CD14-positive monocyte (primary cell): ENCODE results near the gene HMGN1. TPM values are rescaled to one million over a fixed set of nuclear protein-coding genes. Genes with fewer than 3 reads are reported as not detected.

Experiments used
- DNase-seq, 3 donors: peaks; one replicate each; pipeline ENCODE4 v3.0.0-alpha.2; 2011 to 2022
- H2AFZ ChIP-seq: 2 replicates; pipeline ENCODE4 v1.6.0; 2012; ENCODE audit warnings: mild to moderate bottlenecking, low read depth, low read length, inconsistent platforms; ENCODE audit not compliant: insufficient read depth, poor library complexity, severe bottlenecking
- H3K27ac ChIP-seq, 2 donors: 1 replicate in 1 of 2; 2 replicates in 1 of 2; pipeline ENCODE4 v1.5.1; 2012 to 2013; ENCODE audit warnings: low read length in 2 of 2, control low read depth in 1 of 2, inconsistent platforms in 1 of 2, low read depth in 1 of 2, mild to moderate bottlenecking in 1 of 2
- H3K27me3 ChIP-seq, 2 donors: one replicate each; pipeline versions ENCODE4 v1.6.0 to v1.6.1; 2011 to 2013; ENCODE audit warnings: low read length in 2 of 2; ENCODE audit not compliant: control insufficient read depth in 2 of 2, insufficient read depth in 2 of 2
- H3K36me3 ChIP-seq, 2 donors: replicated peaks in 1 of 2; 1 replicate in 1 of 2; 2 replicates in 1 of 2; pipeline versions ENCODE4 v1.5.1 to v1.6.1; 2012 to 2013; ENCODE audit warnings: low read length in 2 of 2, control low read depth in 1 of 2, inconsistent platforms in 1 of 2, mild to moderate bottlenecking in 1 of 2; ENCODE audit not compliant: insufficient read depth in 2 of 2, control insufficient read depth in 1 of 2
- H3K4me1 ChIP-seq, 2 donors: 1 replicate in 1 of 2; 2 replicates in 1 of 2; pipeline versions ENCODE4 v1.5.1 to v1.6.1; 2012 to 2013; ENCODE audit warnings: low read length in 2 of 2, control low read depth in 1 of 2, inconsistent platforms in 1 of 2, mild to moderate bottlenecking in 1 of 2, moderate library complexity in 1 of 2; ENCODE audit not compliant: insufficient read depth in 2 of 2, control insufficient read depth in 1 of 2
- H3K4me2 ChIP-seq: replicated peaks from 2 replicates; pipeline ENCODE3; 2012; ENCODE audit warnings: low read length, moderate library complexity, mild to moderate bottlenecking; ENCODE audit not compliant: poor library complexity, severe bottlenecking; ENCODE audit errors: extremely low read depth
- H3K4me3 ChIP-seq, 3 experiments: fragments of 200-600 bp in 1 of 3; sonication (generic) in 1 of 3; replicated peaks in 1 of 3; 1 replicate in 2 of 3; 2 replicates in 1 of 3; pipeline ENCODE4 v1.5.1; 2011 to 2013; ENCODE audit warnings: low read length in 3 of 3, mild to moderate bottlenecking in 3 of 3, control low read depth in 2 of 3, low read depth in 2 of 3, inconsistent platforms in 1 of 3, moderate library complexity in 1 of 3
- H3K79me2 ChIP-seq: 2 replicates; pipeline ENCODE4 v1.6.0; 2012; ENCODE audit warnings: mild to moderate bottlenecking, control low read depth, inconsistent platforms, low read length, moderate library complexity; ENCODE audit not compliant: insufficient read depth
- H3K9ac ChIP-seq: 2 replicates; pipeline ENCODE4 v1.6.0; 2017; ENCODE audit warnings: low read length, mild to moderate bottlenecking; ENCODE audit not compliant: insufficient read depth, poor library complexity, severe bottlenecking
- H3K9me3 ChIP-seq, 2 donors: replicated peaks in 1 of 2; 1 replicate in 1 of 2; 2 replicates in 1 of 2; pipeline versions ENCODE4 v1.5.1 to v1.6.1; 2012 to 2013; ENCODE audit warnings: low read length in 2 of 2, control low read depth in 1 of 2; ENCODE audit not compliant: control insufficient read depth in 1 of 2, insufficient read depth in 1 of 2
- H4K20me1 ChIP-seq: 2 replicates; pipeline ENCODE4 v1.6.0; 2012; ENCODE audit warnings: mild to moderate bottlenecking, low read length, control low read depth, moderate library complexity; ENCODE audit not compliant: insufficient read depth
- H3K27ac Mint-ChIP-seq, 7 donors: one replicate each; pipeline ENCODE4 v1.8.0; 2020; ENCODE audit warnings: mild to moderate bottlenecking in 7 of 7, mixed read lengths in 7 of 7, moderate library complexity in 6 of 7, inconsistent platforms in 2 of 7
- H3K27me3 Mint-ChIP-seq, 3 donors: one replicate each; pipeline ENCODE4 v1.8.0; 2021 to 2022; ENCODE audit warnings: low read depth in 3 of 3, mild to moderate bottlenecking in 3 of 3, mixed read lengths in 3 of 3, moderate library complexity in 3 of 3, inconsistent platforms in 1 of 3
- H3K36me3 Mint-ChIP-seq, 2 donors: one replicate each; pipeline ENCODE4 v1.8.0; 2020; ENCODE audit warnings: mixed read lengths in 2 of 2, inconsistent platforms in 1 of 2, mild to moderate bottlenecking in 1 of 2
- H3K4me1 Mint-ChIP-seq: one replicate; pipeline ENCODE4 v1.8.0; 2020; ENCODE audit warnings: mild to moderate bottlenecking, mixed read lengths
- H3K4me3 Mint-ChIP-seq, 2 donors: one replicate each; pipeline ENCODE4 v1.8.0; 2020; ENCODE audit warnings: mild to moderate bottlenecking in 2 of 2, mixed read lengths in 2 of 2, moderate library complexity in 1 of 2
- H3K9me3 Mint-ChIP-seq, 7 donors: one replicate each; pipeline ENCODE4 v1.8.0; 2020 to 2022; ENCODE audit warnings: mixed read lengths in 7 of 7, mild to moderate bottlenecking in 6 of 7, moderate library complexity in 6 of 7, inconsistent platforms in 2 of 7
- WGBS: methylation state at CpG from one replicate; pipeline ENCODE4 v1.1.5; 2013; ENCODE audit warnings: missing lambda C conversion rate; ENCODE audit not compliant: insufficient coverage; 5-methylcytosine and 5-hydroxymethylcytosine counted together
- intact Hi-C, 2 donors: fragments of 100-400 bp; cut with micrococcal nuclease; formaldehyde crosslinking; loops; one replicate each; pipeline versions ENCODE4 v1.15.0 to v1.15.1; 2023
- polyA minus RNA-seq: library from RNA; depleted of rRNA, polyadenylated mRNA; stranded (reverse); fragments of >200 nt; gene quantifications from 2 replicates; pipeline ENCODE4 v1.2.3, GENCODE V29; 2012
- polyA plus RNA-seq, 3 donors: library from polyadenylated mRNA; depleted of rRNA in 1 of 3; unstranded in 2 of 3; stranded (reverse) in 1 of 3; fragments of 300-500 nt in 2 of 3; fragments of >200 nt in 1 of 3; fragmentation: Illumina TruSeq in 2 of 3; gene quantifications; 1 replicate in 2 of 3; 2 replicates in 1 of 3; pipeline ENCODE4 v1.2.3, GENCODE V29; 2012 to 2021
- total RNA-seq, 12 experiments: library from RNA in 1 of 12; stranded (reverse) in 1 of 12; fragments of 120-200 nt in 1 of 12; gene quantifications; one replicate each; pipeline ENCODE4 v1.2.4 and lab custom pipeline; 2013 to 2026; ENCODE audit warnings: mixed read lengths in 6 of 12, inconsistent platforms in 1 of 12
- TF ChIP-seq, protein P1 (sequence below): fragments of 200-600 bp; IDR thresholded peaks from one replicate; pipeline ENCODE4 v1.8.0; 2022; ENCODE audit warnings: antibody characterized with exemption, mild to moderate bottlenecking

The HMGN1 gene, protein sequence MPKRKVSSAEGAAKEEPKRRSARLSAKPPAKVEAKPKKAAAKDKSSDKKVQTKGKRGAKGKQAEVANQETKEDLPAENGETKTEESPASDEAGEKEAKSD
- total RNA-seq (2013) = 91.7 TPM
- polyA plus RNA-seq (10 to 100 TPM; 59.8 to 74.7 (median 72.7) TPM), polyA minus RNA-seq (18.7 and 29.0 TPM in 2 replicates), total RNA-seq (lab: John Stamatoyannopoulos, UW) (16.5 to 97.8 (median 63.4) reads per million in 11 experiments)

DNA sequence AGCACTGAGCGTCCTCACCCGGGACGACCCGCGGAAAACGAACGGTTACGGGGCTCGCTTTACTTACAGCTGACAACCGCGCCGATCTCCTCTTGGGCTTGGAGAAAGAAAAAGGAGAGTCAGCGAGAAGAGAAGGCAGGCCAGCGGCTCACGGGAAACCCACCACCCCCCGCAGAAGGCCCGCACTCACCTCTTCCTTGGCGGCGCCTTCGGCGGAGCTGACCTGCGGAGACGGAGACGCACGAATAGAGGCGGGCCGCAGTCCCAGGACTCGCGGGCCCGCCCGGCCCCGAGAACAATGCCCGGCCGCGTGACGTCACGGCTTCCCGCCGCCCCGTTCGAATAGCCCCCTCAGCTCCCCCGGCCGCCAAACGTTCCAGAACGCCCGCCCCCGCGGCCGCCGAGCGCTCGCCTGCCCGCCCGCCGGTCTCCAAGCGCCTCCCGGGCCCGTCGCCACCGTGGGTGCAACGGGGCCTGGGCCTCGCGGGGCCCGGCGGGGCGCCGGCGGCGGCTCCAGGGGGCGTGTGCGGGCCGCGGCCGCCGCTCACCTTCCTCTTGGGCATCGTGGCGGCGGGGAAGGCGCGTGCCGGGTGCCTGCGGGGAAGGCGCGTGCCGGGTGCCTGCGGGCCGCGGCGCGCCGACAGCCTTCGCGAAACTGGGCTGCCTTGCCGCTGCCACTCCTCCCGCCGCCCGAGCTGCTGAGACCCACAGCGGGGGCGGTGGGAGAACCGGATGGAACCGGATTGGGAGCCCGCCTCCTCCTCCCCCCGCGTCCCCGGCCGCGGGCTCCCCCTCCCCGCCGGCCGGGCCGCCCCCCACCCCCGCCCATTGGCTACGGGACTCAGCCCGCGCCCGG is at the start of gene HMGN1:
Gene HMGN1 (minus strand): TSS at position 734 of the 856 bp plus-strand sequence. CDS start 171 bp downstream, at position 563.
- no peaks in the 10 kb centered on the region for H3K9me3 ChIP-seq
- peaks cover 33% of the 10 kb centered on the region for H3K4me1 Mint-ChIP-seq
- H3K27ac ChIP-seq = peak within 1 kb of the TSS; percentile 88 to 93
- H3K27ac Mint-ChIP-seq = peak within 1 kb of the TSS; percentile 95 to 98 (median 98)
- TF ChIP-seq, protein P1, sequence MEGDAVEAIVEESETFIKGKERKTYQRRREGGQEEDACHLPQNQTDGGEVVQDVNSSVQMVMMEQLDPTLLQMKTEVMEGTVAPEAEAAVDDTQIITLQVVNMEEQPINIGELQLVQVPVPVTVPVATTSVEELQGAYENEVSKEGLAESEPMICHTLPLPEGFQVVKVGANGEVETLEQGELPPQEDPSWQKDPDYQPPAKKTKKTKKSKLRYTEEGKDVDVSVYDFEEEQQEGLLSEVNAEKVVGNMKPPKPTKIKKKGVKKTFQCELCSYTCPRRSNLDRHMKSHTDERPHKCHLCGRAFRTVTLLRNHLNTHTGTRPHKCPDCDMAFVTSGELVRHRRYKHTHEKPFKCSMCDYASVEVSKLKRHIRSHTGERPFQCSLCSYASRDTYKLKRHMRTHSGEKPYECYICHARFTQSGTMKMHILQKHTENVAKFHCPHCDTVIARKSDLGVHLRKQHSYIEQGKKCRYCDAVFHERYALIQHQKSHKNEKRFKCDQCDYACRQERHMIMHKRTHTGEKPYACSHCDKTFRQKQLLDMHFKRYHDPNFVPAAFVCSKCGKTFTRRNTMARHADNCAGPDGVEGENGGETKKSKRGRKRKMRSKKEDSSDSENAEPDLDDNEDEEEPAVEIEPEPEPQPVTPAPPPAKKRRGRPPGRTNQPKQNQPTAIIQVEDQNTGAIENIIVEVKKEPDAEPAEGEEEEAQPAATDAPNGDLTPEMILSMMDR = no peak
- no peaks in the 10 kb centered on the region for H4K20me1 ChIP-seq
- H3K9ac ChIP-seq = peak within 1 kb of the TSS; percentile 87
- H3K27me3 Mint-ChIP-seq = peaks cover 0 to 3% (median 0%) of the 10 kb centered on the region in 3 donors
- H3K79me2 ChIP-seq = peaks cover 48% of the 10 kb centered on the region
- peaks cover 2 to 4% of the 10 kb centered on the region in 2 donors for H3K36me3 ChIP-seq
- H3K36me3 Mint-ChIP-seq = peaks cover 13 to 14% of the 10 kb centered on the region in 2 donors
- H3K4me3 ChIP-seq = peak within 1 kb of the TSS; percentile 71 to 96 (median 81)
- H2AFZ ChIP-seq = peak within 1 kb of the TSS; percentile 85
- H3K4me2 ChIP-seq = peak within 1 kb of the TSS; percentile 83
- no peaks in the 10 kb centered on the region for H3K27me3 ChIP-seq
- peak; percentile 57 to 69 (median 68) for DNase-seq
- peak within 1 kb of the TSS; percentile 93 to 97 for H3K4me3 Mint-ChIP-seq
- WGBS = under 1% methylated on average over 98 of the region's 116 CpGs
- H3K9me3 Mint-ChIP-seq = no peaks in the 10 kb centered on the region
- intact Hi-C loops = loop anchor here (2.0 to 5.0 kb wide), 3 partner anchors 36 to 39 kb away; partner anchors contain the start of gene BRWD1 (in 2 of the 2)
- peaks cover 22 to 36% of the 10 kb centered on the region in 2 donors for H3K4me1 ChIP-seq

DNA sequence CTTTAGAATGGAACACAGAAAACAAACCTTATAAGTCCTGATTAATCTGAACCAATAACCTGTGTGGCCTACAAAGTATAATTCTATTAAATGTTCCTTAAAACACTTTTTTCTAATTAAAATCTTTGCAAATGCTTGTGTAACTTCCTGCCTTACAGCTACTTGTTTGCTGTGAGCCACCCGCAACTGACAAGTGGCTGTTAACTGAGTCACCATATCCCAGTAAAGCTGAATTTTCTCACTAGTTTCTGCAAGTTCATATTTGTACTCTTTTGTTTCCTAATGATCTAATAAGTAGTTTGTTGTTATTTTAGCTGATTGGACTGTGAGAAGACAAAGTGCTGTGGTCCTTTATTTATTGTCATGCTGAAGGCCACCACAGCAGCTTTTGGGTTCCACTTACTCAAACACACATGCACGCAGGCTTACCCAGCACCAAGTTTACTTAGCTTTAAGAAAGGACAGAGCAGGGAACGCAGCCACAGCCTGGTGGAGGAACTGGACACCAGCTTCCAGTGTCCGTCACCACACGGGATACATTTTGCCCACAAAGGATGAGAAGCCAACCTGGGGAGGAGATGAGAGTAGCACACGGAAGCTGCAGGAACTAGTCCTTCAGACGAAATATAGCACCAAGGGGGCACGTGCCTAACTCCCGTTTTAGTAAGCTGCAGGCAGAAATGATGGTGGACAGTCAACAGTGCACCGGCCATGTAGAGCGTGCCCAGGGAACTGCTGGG is 48.9 kb upstream of the HMGN1 start:
- H3K9ac ChIP-seq = peak overlapping the region; percentile 37
- no peaks in the 10 kb centered on the region for H3K79me2 ChIP-seq
- Mint-ChIP-seq H3K4me1 (peaks cover 13% of the 10 kb centered on the region), H3K36me3 (peaks cover 32 to 45% of the 10 kb centered on the region in 2 donors), H3K4me3 (peak overlapping the region; percentile 27 to 72), H3K9me3 (peaks cover 0 to 1% (median 0%) of the 10 kb centered on the region in 7 donors), H3K27ac (peak overlapping the region; percentile 20 to 89 (median 81)), H3K27me3 (peaks cover 0 to 2% (median 0%) of the 10 kb centered on the region in 3 donors)
- peaks cover 7 to 15% of the 10 kb centered on the region in 2 donors for H3K4me1 ChIP-seq
- peak overlapping the region; percentile 1 to 76 for H3K27ac ChIP-seq
- peak overlapping the region in 1 of 3 experiments; percentile 2 for H3K4me3 ChIP-seq
- H3K9me3 ChIP-seq = no peaks in the 10 kb centered on the region
- H3K4me2 ChIP-seq = peak overlapping the region; percentile 32
- WGBS = 28% methylated on average over 9 of the region's 11 CpGs
- H4K20me1 ChIP-seq = no peaks in the 10 kb centered on the region
- intact Hi-C loops = no loop called here
- DNase-seq = peak in 2 of 3 donors; percentile 21 to 42
- H3K36me3 ChIP-seq = peaks cover 18 to 28% of the 10 kb centered on the region in 2 donors
- peak overlapping the region; percentile 36 for H2AFZ ChIP-seq
- TF ChIP-seq, protein P1 = no peak
- H3K27me3 ChIP-seq = no peaks in the 10 kb centered on the region
